ENCODE data around the gene PLBD2.

DNA sequence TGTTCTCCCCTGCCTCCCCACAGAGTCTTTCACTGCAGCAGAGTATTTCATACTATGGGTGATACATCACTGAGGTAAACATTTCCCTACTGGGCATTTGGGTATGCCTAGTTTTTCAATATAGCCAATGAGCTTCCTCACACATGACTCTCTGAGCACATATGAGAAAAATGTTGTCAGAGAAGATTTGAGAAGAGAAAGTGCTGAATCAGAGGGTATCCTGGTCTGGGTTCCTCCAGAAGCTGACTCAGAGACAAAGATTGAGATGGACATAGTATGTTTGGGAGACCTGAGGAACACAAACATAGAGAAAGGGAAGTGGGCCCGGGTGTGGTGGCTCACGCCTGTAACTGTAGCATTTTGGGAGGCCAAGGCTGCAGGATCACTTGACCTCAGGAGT is 36.0 kb upstream of the PLBD2 start:
- TF ChIP-seq, protein P1, sequence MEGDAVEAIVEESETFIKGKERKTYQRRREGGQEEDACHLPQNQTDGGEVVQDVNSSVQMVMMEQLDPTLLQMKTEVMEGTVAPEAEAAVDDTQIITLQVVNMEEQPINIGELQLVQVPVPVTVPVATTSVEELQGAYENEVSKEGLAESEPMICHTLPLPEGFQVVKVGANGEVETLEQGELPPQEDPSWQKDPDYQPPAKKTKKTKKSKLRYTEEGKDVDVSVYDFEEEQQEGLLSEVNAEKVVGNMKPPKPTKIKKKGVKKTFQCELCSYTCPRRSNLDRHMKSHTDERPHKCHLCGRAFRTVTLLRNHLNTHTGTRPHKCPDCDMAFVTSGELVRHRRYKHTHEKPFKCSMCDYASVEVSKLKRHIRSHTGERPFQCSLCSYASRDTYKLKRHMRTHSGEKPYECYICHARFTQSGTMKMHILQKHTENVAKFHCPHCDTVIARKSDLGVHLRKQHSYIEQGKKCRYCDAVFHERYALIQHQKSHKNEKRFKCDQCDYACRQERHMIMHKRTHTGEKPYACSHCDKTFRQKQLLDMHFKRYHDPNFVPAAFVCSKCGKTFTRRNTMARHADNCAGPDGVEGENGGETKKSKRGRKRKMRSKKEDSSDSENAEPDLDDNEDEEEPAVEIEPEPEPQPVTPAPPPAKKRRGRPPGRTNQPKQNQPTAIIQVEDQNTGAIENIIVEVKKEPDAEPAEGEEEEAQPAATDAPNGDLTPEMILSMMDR (conservative IDR thresholded peaks at IDR 0.05; ENCODE audit: low read length) = no peak
- no peak for TF ChIP-seq EZH2phosphoT487 (IDR thresholded peaks at IDR 0.05; ENCODE audit: borderline replicate concordance)

Measured in Loucy (cell line).